B cell (primary cell): ENCODE measurements around the gene NUP88. TPM values are rescaled to one million over a fixed set of nuclear protein-coding genes. Genes with fewer than 3 reads are reported as not detected.

ENCODE experiments used
- ATAC-seq: fragments of 200-7000 bp; cut with Tn5 transposase; one replicate; pipeline ENCODE4 v1.10.0; 2021; ENCODE audit warnings: low read depth, mild to moderate bottlenecking, moderate number of reproducible peaks, moderate library complexity
- CTCF ChIA-PET: fragments of 350-600 bp; sonication (Branson Sonifier 250); formaldehyde crosslinking; loops from one replicate; lab custom pipeline; 2021; ENCODE audit warnings: antibody characterized with exemption, inconsistent platforms; lab: Charles Lee
- POLR2A ChIA-PET: fragments of 350-600 bp; sonication (Branson Sonifier 250); formaldehyde crosslinking; loops from one replicate; lab custom pipeline; 2021; ENCODE audit warnings: antibody characterized with exemption; lab: Charles Lee
- DNase-seq: peaks from one replicate; pipeline ENCODE4 v3.0.0; 2013
- H2AFZ ChIP-seq: 2 replicates; pipeline ENCODE4 v1.6.1; 2012; ENCODE audit warnings: mild to moderate bottlenecking, low read depth, low read length; ENCODE audit not compliant: insufficient read depth, poor library complexity, severe bottlenecking
- H3K27ac ChIP-seq, 2 donors: 1 replicate in 1 of 2; 2 replicates in 1 of 2; pipeline ENCODE4 v1.5.1; 2012 to 2013; ENCODE audit warnings: low read length in 2 of 2, mild to moderate bottlenecking in 2 of 2, moderate library complexity in 1 of 2
- H3K27me3 ChIP-seq, 4 experiments: fragments of 200-600 bp in 1 of 4; sonication (generic) in 1 of 4; replicated peaks in 1 of 4; 1 replicate in 2 of 4; 2 replicates in 2 of 4; pipeline versions ENCODE4 v1.6.1 to v1.7.0; 2013 to 2016; ENCODE audit warnings: low read length in 3 of 4, mild to moderate bottlenecking in 2 of 4, mixed read lengths in 1 of 4, moderate library complexity in 1 of 4; ENCODE audit not compliant: insufficient read depth in 4 of 4, control insufficient read depth in 3 of 4; ENCODE audit errors: control extremely low read depth in 1 of 4
- H3K36me3 ChIP-seq, 2 experiments: replicated peaks in 1 of 2; 1 replicate in 1 of 2; 2 replicates in 1 of 2; pipeline versions ENCODE4 v1.6.1 to v1.7.1; 2013; ENCODE audit warnings: low read length in 1 of 2; ENCODE audit not compliant: insufficient read depth in 2 of 2, control insufficient read depth in 1 of 2; ENCODE audit errors: control extremely low read depth in 1 of 2, extremely low read depth in 1 of 2
- H3K4me1 ChIP-seq, 2 donors: fragments of 200-600 bp in 1 of 2; sonication (generic) in 1 of 2; 1 replicate in 1 of 2; 2 replicates in 1 of 2; pipeline versions ENCODE4 v1.5.1 to v1.6.1; 2013 to 2017; ENCODE audit warnings: low read length in 2 of 2; ENCODE audit not compliant: control insufficient read depth in 2 of 2, insufficient read depth in 2 of 2
- H3K4me2 ChIP-seq: replicated peaks from 2 replicates; pipeline ENCODE3; 2012; ENCODE audit warnings: mild to moderate bottlenecking, low read depth, low read length; ENCODE audit not compliant: poor library complexity, severe bottlenecking
- H3K4me3 ChIP-seq, 5 experiments: fragments of 200-600 bp in 1 of 5; sonication (generic) in 1 of 5; 1 replicate in 3 of 5; 2 replicates in 2 of 5; pipeline versions ENCODE4 v1.5.1 to v1.7.0; 2011 to 2016; ENCODE audit warnings: low read length in 4 of 5, mild to moderate bottlenecking in 4 of 5, low read depth in 2 of 5, control low read depth in 1 of 5, moderate library complexity in 1 of 5; ENCODE audit not compliant: insufficient read depth in 1 of 5; ENCODE audit errors: control extremely low read depth in 1 of 5, extremely low read depth in 1 of 5
- H3K79me2 ChIP-seq: fragments of 200-600 bp; sonication (generic); one replicate; pipeline ENCODE4 v1.6.0; 2016; ENCODE audit warnings: low read length; ENCODE audit not compliant: control insufficient read depth, insufficient read depth
- H3K9ac ChIP-seq: fragments of 200-600 bp; sonication (generic); 2 replicates; pipeline ENCODE4 v1.6.1; 2017; ENCODE audit warnings: mild to moderate bottlenecking, low read length, moderate library complexity
- H3K9me3 ChIP-seq, 3 donors: one replicate each; pipeline versions ENCODE4 v1.6.1 to v1.7.1; 2013; ENCODE audit warnings: low read length in 2 of 3; ENCODE audit not compliant: control insufficient read depth in 2 of 3, insufficient read depth in 1 of 3; ENCODE audit errors: control extremely low read depth in 1 of 3
- H4K20me1 ChIP-seq: 2 replicates; pipeline ENCODE4 v1.6.0; 2012; ENCODE audit warnings: mild to moderate bottlenecking, low read length; ENCODE audit not compliant: insufficient read depth, control insufficient read depth, poor library complexity, severe bottlenecking
- H3K27ac Mint-ChIP-seq: one replicate; pipeline ENCODE4 v1.8.0; 2021; ENCODE audit warnings: mixed read lengths
- H3K27me3 Mint-ChIP-seq: one replicate; pipeline ENCODE4 v1.8.0; 2021; ENCODE audit warnings: mixed read lengths
- H3K4me1 Mint-ChIP-seq: one replicate; pipeline ENCODE4 v1.8.0; 2021; ENCODE audit warnings: mixed read lengths
- H3K4me3 Mint-ChIP-seq: one replicate; pipeline ENCODE4 v1.8.0; 2021; ENCODE audit warnings: mixed read lengths
- H3K9me3 Mint-ChIP-seq: one replicate; pipeline ENCODE4 v1.8.0; 2022; ENCODE audit warnings: mixed read lengths; ENCODE audit not compliant: insufficient read depth
- EZH2 ChIP-seq: IDR thresholded peaks from 2 replicates; pipeline ENCODE4 v1.6.1; 2012; ENCODE audit warnings: borderline replicate concordance, low read depth, mild to moderate bottlenecking, moderate library complexity, low read length; ENCODE audit not compliant: insufficient read depth, poor library complexity, severe bottlenecking
- WGBS: methylation state at CpG from one replicate; pipeline ENCODE4 v1.1.5; 2013; ENCODE audit warnings: missing lambda C conversion rate; ENCODE audit not compliant: insufficient coverage; 5-methylcytosine and 5-hydroxymethylcytosine counted together
- intact Hi-C: fragments of 100-400 bp; cut with micrococcal nuclease; formaldehyde crosslinking; loops from one replicate; pipeline ENCODE4 v1.10.0; 2022
- polyA plus RNA-seq: library from polyadenylated mRNA; depleted of rRNA; stranded (reverse); fragments of >200 nt; gene quantifications from 2 replicates; pipeline ENCODE4 v1.2.3, GENCODE V29; 2012
- total RNA-seq, 2 donors: library from RNA; stranded (reverse); fragments of 120-200 nt in 1 of 2; gene quantifications; 1 replicate in 1 of 2; 2 replicates in 1 of 2; pipeline versions ENCODE4 v1.2.3 to v1.2.4, GENCODE V29; 2013 to 2022
- TF ChIP-seq, protein P1 (sequence below): fragments of 200-600 bp; IDR thresholded peaks from one replicate; pipeline ENCODE4 v1.8.0; 2022; ENCODE audit warnings: antibody characterized with exemption, mild to moderate bottlenecking

Gene NUP88
- total and polyA plus RNA-seq, 2 donors (not counting 1 experiment from before 2014, with no cell fraction given) = 214 to 221 TPM

DNA sequence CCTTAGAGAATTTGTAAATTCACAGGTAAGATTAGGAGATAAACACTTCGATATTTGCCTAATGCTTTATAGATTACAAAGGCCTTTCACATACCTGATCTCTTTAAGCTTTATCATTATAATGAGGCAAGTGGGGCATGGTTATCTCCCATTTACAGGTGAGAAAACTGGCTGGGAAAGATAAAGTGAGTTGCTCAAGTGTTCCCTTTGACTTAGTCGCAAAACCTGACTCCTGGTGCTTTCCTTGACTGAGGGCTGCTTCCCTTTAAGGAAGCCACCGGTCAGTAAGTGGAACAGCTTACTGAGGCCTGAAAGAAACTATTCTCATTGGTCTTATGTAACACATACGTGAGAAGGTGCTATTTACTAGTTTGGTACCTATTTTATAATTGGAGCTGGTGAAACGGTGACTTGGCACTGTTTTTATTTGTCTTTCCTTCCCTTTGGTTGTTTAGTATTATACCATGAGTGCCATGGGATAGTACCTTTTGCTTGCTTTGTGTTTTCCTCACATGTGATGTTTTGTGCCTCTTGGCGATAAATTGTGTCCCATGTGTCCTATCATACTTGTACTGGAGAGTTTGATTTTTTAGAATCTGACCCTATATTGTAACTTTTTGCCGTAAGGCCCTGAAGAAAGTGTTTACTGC lies 57.2 kb downstream of the NUP88 start:
- Mint-ChIP-seq H3K4me1 (no peaks in the 10 kb centered on the region), H3K9me3 (no peaks in the 10 kb centered on the region), H3K27ac (no peak overlapping the region), H3K27me3 (no peaks in the 10 kb centered on the region), H3K4me3 (no peak overlapping the region)
- peaks cover 2 to 79% of the 10 kb centered on the region in 2 experiments for H3K36me3 ChIP-seq
- TF ChIP-seq, protein P1, sequence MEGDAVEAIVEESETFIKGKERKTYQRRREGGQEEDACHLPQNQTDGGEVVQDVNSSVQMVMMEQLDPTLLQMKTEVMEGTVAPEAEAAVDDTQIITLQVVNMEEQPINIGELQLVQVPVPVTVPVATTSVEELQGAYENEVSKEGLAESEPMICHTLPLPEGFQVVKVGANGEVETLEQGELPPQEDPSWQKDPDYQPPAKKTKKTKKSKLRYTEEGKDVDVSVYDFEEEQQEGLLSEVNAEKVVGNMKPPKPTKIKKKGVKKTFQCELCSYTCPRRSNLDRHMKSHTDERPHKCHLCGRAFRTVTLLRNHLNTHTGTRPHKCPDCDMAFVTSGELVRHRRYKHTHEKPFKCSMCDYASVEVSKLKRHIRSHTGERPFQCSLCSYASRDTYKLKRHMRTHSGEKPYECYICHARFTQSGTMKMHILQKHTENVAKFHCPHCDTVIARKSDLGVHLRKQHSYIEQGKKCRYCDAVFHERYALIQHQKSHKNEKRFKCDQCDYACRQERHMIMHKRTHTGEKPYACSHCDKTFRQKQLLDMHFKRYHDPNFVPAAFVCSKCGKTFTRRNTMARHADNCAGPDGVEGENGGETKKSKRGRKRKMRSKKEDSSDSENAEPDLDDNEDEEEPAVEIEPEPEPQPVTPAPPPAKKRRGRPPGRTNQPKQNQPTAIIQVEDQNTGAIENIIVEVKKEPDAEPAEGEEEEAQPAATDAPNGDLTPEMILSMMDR = no peak
- no peak for TF ChIP-seq EZH2
- DNase-seq = no peak
- ChIA-PET POLR2A (no interaction called here), CTCF (no interaction called here)
- 94% methylated on average over 5 of the region's 7 CpGs for WGBS
- H3K27ac ChIP-seq = no peak overlapping the region
- no peak overlapping the region for H3K4me2 ChIP-seq
- no peaks in the 10 kb centered on the region for H3K4me1 ChIP-seq
- H2AFZ ChIP-seq = no peak overlapping the region
- H3K9ac ChIP-seq = no peak overlapping the region
- intact Hi-C loops = loop anchor here (10.0 kb wide), 1 partner anchor 53 kb away; the partner anchor contains the start of gene NUP88
- no peaks in the 10 kb centered on the region for H3K27me3 ChIP-seq
- no peaks in the 10 kb centered on the region for H4K20me1 ChIP-seq
- no peak overlapping the region for H3K4me3 ChIP-seq
- ATAC-seq = no peak
- H3K9me3 ChIP-seq = no peaks in the 10 kb centered on the region
- peaks cover 35% of the 10 kb centered on the region for H3K79me2 ChIP-seq

GRCh38 chr17:5361426-5361825 lies 58.0 kb downstream of the NUP88 start:
- no peak overlapping the region for H2AFZ ChIP-seq
- H3K27me3 ChIP-seq = no peaks in the 10 kb centered on the region
- H3K9me3 ChIP-seq = no peaks in the 10 kb centered on the region
- DNase-seq (no peak), ATAC-seq (no peak)
- peaks cover 2 to 81% of the 10 kb centered on the region in 2 experiments for H3K36me3 ChIP-seq
- ChIA-PET POLR2A (no interaction called here), CTCF (no interaction called here)
- intact Hi-C loops = loop anchor here (10.0 kb wide), 1 partner anchor 53 kb away; the partner anchor contains the start of gene NUP88
- H3K4me2 ChIP-seq = no peak overlapping the region
- no peak for TF ChIP-seq EZH2
- TF ChIP-seq, protein P1 = no peak
- no peak overlapping the region for H3K27ac ChIP-seq
- WGBS = 98% methylated on average over 9 of the region's 9 CpGs
- Mint-ChIP-seq H3K4me3 (no peak overlapping the region), H3K4me1 (no peaks in the 10 kb centered on the region), H3K27me3 (no peaks in the 10 kb centered on the region), H3K9me3 (no peaks in the 10 kb centered on the region), H3K27ac (no peak overlapping the region)
- H3K9ac ChIP-seq = no peak overlapping the region
- H3K4me3 ChIP-seq = no peak overlapping the region
- no peaks in the 10 kb centered on the region for H3K4me1 ChIP-seq
- H3K79me2 ChIP-seq = peaks cover 30% of the 10 kb centered on the region
- H4K20me1 ChIP-seq = no peaks in the 10 kb centered on the region
